Lower leg skin (tissue), 4 donors: ENCODE measurements around the gene TMEM256. TPM values are rescaled to one million over a fixed set of nuclear protein-coding genes. Genes with fewer than 3 reads are reported as not detected.

Source experiments
- DNase-seq, 2 donors: peaks; one replicate each; pipeline ENCODE4 v3.0.0-alpha.2; 2019; ENCODE audit warnings: low spot score in 2 of 2
- H3K4me3 ChIP-seq: fragments of 200-600 bp; sonication (generic); 2 replicates; pipeline ENCODE4 v1.5.1; 2017; ENCODE audit warnings: mild to moderate bottlenecking, low read depth; ENCODE audit not compliant: poor library complexity, severe bottlenecking
- POLR2A ChIP-seq, 2 donors: fragments of 450-650 bp; IDR thresholded peaks; one replicate each; pipeline ENCODE4 v1.6.1; 2016 to 2017; ENCODE audit warnings: antibody characterized with exemption in 2 of 2, mild to moderate bottlenecking in 1 of 2, moderate library complexity in 1 of 2
- WGBS, 2 donors: methylation state at CpG; one replicate each; pipeline ENCODE4 v1.1.5; 2018; 5-methylcytosine and 5-hydroxymethylcytosine counted together
- intact Hi-C: fragments of 100-400 bp; cut with DNase I; formaldehyde crosslinking; loops from one replicate; pipeline ENCODE4 v1.15.0; 2023; ENCODE audit warnings: low total_unique reads
- total RNA-seq, 4 donors: library from RNA; depleted of rRNA; stranded (reverse); fragments of >200 nt; gene quantifications; one replicate each; pipeline ENCODE4 v1.1.0, GENCODE V29; 2016
- TF ChIP-seq, protein P1 (sequence below), 3 donors: fragments of 450-650 bp; IDR thresholded peaks; one replicate each; pipeline ENCODE4 v1.5.1; 2016; ENCODE audit warnings: antibody characterized with exemption in 3 of 3, mild to moderate bottlenecking in 3 of 3, moderate library complexity in 2 of 3

The TMEM256 gene
- total RNA-seq, 4 donors from 2014 or later, result 56.1 to 90.8 (median 65.5) TPM

DNA sequence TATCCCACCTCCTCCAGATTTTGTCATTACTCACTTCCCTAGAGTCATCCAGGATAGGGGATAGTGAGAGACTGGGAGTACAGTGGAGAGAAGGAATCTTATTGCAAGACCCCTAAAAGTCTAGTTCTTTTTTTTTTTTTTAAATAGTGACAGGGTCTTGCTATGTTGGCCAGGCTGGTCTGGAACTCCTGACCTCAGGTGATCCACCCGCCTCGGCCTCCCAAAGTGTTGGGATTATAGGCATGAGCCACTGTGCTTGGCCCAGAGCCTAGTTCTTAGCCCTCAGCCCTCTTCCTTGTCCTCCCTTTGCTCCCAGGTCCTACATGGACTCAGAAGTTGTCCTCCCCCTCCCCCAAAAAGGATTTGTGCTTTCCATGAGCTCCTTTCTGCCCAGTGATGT is 38.2 kb upstream of the TMEM256 start:
- DNase-seq, result no peak
- no peak for TF ChIP-seq POLR2A (IDR thresholded peaks at IDR 0.05)
- H3K4me3 ChIP-seq, result no peak overlapping the region
- WGBS, 2 donors, result 92 to 97% methylated on average over 2 of the region's 2 CpGs
- intact Hi-C loops, result no loop called here

DNA sequence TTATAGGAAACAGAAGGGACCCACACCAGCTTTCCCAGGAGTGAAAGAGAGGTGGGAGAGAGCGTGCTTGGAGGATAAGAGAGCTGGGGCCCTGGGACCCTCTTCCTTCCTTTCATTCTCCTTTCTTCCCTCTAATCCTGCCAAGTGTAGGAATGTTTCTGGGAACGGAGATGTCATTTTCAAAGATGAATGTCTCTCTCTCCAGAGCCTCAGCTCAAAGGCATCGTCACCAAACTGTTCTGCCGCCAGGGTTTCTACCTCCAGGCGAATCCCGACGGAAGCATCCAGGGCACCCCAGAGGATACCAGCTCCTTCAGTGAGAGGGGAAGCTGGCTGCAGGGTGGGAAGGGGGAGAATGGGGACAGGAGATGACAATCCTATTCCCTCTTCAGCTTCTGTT is 37.4 kb upstream of the TMEM256 start:
- no peak for DNase-seq
- TF ChIP-seq, protein P1, sequence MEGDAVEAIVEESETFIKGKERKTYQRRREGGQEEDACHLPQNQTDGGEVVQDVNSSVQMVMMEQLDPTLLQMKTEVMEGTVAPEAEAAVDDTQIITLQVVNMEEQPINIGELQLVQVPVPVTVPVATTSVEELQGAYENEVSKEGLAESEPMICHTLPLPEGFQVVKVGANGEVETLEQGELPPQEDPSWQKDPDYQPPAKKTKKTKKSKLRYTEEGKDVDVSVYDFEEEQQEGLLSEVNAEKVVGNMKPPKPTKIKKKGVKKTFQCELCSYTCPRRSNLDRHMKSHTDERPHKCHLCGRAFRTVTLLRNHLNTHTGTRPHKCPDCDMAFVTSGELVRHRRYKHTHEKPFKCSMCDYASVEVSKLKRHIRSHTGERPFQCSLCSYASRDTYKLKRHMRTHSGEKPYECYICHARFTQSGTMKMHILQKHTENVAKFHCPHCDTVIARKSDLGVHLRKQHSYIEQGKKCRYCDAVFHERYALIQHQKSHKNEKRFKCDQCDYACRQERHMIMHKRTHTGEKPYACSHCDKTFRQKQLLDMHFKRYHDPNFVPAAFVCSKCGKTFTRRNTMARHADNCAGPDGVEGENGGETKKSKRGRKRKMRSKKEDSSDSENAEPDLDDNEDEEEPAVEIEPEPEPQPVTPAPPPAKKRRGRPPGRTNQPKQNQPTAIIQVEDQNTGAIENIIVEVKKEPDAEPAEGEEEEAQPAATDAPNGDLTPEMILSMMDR (IDR thresholded peaks at IDR 0.05), result no peak
- no peak for TF ChIP-seq POLR2A (IDR thresholded peaks at IDR 0.05)
- no peak overlapping the region for H3K4me3 ChIP-seq
- WGBS, 2 donors, result 59 to 63% methylated on average over 7 of the region's 7 CpGs
- intact Hi-C loops, result no loop called here

DNA sequence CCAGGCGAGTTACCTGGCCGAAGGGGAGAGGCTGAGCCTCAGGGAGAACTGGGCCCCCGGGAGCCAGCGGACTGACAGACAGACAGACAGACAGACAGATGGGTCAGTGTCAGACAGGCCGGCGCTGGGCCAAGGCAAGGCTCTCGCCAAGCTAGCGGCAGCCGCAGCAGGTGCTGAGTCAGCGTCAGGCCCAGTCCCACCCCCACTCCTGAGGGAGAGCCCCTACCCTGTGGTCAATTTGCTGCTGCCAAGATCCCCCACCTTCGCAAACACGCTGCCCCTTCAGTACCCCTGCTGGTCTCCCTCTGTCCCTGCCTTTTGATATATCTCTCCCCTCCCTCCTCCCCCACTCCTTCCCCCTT is 36.9 kb upstream of the TMEM256 start:
- DNase-seq, result no peak
- intact Hi-C loops, result no loop called here
- H3K4me3 ChIP-seq, result no peak overlapping the region
- WGBS, 2 donors, result 7 to 21% methylated on average over 8 to 12 of the region's 12 CpGs
- TF ChIP-seq POLR2A (IDR thresholded peaks at IDR 0.05), result no peak
- TF ChIP-seq, protein P1 (IDR thresholded peaks at IDR 0.05), result no peak

DNA sequence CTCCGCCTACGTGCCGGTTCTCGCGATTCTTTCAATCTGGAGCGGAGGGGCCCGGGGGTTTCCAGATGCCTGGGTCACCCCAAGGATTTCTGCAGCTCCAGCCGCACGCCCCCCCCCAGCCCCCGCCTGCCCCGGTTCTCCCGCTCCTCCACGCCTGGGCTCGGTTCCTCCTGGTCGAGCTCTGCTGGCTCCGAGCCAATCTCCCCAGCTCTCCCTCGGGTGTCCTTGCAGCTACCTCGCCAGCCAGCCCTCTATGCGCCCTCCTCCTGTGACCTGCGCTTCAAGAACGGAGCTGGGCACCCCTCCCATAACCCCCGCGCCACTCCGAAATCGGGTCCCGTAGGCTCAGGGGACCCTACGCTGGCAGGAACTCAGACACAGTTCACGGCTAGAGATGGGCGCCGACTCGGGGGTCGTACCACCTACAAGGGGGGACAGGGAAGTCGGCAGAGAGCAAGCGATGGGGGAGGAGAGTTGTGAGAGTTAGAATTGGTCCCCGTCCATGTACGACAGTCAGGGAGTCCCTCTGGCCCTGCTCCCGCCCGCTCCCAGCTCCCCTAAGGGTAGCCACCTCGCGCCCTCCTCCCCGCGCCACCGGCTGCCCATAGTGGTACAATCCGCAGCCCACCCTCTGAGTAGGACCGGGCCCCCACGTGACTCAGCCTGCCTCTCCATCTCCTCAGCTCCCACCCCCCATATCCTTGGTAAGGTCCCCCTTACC is 36.4 kb upstream of the TMEM256 start:
- intact Hi-C loops, result no loop called here
- H3K4me3 ChIP-seq, result peak overlapping the region; percentile 4
- TF ChIP-seq, protein P1 (IDR thresholded peaks at IDR 0.05), result no peak
- TF ChIP-seq POLR2A (IDR thresholded peaks at IDR 0.05), result no peak
- 2 to 3% methylated on average over 44 to 45 of the region's 46 CpGs for WGBS, 2 donors
- peak in 1 of 2 donors; percentile 91 for DNase-seq

DNA sequence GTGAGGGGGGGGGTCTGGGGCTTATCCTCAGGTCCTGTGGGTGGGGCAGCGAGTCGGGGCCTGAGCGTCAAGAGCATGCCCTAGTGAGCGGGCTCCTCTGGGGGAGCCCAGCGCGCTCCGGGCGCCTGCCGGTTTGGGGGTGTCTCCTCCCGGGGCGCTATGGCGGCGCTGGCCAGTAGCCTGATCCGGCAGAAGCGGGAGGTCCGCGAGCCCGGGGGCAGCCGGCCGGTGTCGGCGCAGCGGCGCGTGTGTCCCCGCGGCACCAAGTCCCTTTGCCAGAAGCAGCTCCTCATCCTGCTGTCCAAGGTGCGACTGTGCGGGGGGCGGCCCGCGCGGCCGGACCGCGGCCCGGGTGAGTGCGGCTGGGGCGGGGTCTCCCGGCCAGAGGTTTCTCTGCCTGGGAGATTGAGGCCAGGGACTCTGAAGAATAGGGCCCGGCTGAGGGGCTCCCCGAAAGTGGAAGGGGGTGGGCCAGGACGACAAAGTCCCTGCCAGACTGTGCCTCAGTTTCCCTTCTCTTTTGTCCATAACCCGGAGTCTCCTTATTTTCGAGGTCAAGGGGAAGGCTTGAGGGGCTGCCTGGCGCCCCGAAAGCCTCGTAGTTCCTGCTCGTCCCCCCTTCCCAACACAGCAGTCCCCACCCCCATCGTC is 35.7 kb upstream of the TMEM256 start, which contains the start of gene FGF11:
TSS of gene FGF11 (plus strand) at position 51 of the 651 bp plus-strand sequence. CDS start at position 160, 109 bp downstream.
- intact Hi-C loops, result loop anchor here (10.0 kb wide), 1 partner anchor 125 kb away; the partner anchor contains the start of gene SENP3
- 1 to 3% methylated on average over 16 to 50 of the region's 50 CpGs for WGBS, 2 donors
- DNase-seq, result no peak
- H3K4me3 ChIP-seq, result peak within 1 kb of the TSS; percentile 22
- TF ChIP-seq POLR2A (IDR thresholded peaks at IDR 0.05), result no peak
- TF ChIP-seq, protein P1 (IDR thresholded peaks at IDR 0.05), result no peak

DNA sequence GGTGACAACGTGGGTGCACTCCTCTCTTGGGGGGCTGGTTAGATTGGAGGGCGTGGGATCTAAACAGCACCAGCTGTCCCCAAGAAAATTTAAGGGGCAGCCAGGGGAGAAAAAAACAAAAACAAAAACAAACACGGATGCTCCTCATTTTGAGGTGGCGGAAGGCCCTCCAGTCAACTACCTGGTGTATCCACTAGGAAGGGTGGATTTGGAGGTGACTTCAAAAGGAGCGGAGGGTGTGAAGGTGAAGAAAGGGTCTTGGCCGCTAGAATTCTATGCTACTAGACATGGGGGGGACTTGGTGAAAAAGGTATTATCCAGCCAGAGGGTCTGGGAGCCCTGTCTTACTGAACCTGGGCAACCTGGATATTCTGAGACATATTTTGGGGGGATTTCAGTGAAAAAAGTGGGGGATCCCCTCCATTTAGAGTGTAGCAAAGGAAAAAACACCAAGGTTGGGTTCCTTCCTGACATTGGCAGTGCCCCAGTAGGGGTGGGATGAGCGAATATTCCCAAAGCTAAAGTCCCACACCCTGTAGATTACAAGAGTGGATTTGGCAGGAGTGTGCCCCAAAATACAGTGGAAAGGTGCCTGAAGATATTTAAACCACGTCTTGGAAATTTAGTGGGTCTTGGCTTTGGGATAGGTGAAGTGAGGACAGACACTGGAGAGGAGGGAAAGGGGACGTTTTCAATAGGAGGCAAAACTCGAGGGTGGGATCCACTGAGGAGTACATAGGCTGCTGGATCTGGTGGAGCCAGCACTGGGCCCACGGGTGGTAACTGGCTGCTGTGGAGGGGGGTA is 35.0 kb upstream of the TMEM256 start:
- intact Hi-C loops, result loop anchor here (10.0 kb wide), 1 partner anchor 126 kb away; the partner anchor contains the start of gene SENP3
- no peak for DNase-seq
- no peak for TF ChIP-seq POLR2A (IDR thresholded peaks at IDR 0.05)
- TF ChIP-seq, protein P1 (IDR thresholded peaks at IDR 0.05), result no peak
- H3K4me3 ChIP-seq, result no peak overlapping the region
- 28 to 35% methylated on average over 11 of the region's 11 CpGs for WGBS, 2 donors
